ENCODE data around the gene PIK3R1.

GRCh38 chr5:68245319-68245718 lies 29.8 kb downstream of the PIK3R1 start:
- no peak for TF ChIP-seq CTCF (IDR thresholded peaks at IDR 0.05; ENCODE audit: borderline replicate concordance, extremely low read depth, low read length, poor library complexity, severe bottlenecking)
- TF ChIP-seq EZH2 (IDR thresholded peaks at IDR 0.05; ENCODE audit: borderline replicate concordance, low read depth, low read length, severe bottlenecking): no peak
